GM18858 (cell line): Measurements from ENCODE around the gene HBEGF.

ENCODE experiments used
- ATAC-seq: cut with Tn5 transposase; IDR thresholded peaks from one replicate; pipeline ENCODE4 v1.9.1; 2021; ENCODE audit not compliant: unreplicated experiment

Gene HBEGF

DNA sequence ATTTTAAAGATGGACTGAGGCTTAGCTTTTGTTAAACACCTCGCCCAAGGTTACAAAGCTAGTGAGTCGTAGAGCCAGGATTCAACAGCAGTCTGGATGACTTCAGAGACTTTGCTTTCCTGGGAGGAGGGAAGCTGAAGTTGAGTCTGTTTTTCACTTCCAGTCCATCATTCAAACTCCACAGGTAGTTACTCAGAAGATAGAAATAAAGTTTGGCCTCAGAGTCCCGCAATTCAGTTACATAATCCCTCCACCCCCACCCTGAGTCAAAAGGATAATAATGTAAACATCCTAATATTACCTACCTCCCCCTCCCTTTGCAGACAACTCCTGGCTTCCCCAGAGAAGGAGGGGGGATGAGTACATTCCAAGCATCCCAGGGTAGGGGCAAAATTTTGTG lies 8.1 kb downstream of the HBEGF start:
- ATAC-seq: no peak

DNA sequence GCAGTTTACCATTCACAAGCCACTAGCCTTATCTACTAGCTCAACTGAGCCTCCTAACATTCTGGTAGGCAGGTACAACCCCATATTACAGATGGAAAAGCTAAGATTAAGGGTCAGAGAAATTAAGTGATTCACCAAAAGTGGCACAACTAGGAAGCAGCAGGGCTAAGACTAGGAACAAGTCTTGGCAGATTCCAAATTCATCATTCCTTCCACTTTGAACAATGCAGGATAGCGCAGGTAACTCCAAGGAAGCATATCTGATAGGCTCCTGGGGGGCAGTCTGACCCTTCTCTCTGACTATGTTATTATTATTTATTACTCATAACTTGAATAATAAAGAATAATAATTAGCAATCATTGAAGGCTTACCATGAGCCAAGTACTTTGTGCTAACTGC lies 8.5 kb downstream of the HBEGF start:
- ATAC-seq: no peak

DNA sequence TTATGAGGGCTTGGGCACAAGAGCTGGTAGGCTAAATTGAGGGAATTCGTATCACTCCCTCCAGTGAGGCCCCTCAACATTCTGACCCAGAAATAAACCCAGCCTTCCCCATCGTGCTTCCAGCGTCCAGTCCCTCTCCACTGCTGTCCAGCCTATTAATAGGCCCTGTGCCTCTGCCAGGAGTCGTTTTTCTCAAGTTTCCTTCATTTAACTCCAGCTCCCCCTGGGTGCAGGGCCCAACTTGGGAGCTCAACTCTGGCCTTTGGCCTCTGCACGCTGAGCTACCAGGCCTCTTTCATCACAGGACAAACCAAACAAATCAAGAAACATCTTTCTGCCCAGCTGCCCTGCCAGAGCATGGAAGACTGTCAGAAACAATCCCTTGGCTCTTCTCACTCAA lies 10.0 kb downstream of the HBEGF start:
- ATAC-seq: no peak

DNA sequence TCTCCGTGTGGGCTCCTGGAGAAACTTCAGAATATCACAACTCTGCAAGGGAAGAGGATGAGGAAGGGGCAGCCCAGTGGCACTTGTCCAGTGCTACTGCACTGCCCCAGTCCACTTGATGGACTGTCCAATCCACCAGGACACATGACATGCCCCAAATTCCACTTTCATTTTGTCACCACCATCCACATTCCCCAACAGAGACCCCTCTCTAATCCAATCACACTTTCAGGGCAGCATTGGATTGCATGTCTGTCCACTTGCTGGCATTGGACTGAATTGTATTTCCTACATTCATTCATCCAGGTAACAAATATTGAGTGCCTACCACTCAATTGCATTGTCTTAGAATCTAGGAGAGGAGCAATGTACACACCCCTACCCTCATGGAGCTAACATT lies 14.8 kb downstream of the HBEGF start:
- ATAC-seq: no peak

DNA sequence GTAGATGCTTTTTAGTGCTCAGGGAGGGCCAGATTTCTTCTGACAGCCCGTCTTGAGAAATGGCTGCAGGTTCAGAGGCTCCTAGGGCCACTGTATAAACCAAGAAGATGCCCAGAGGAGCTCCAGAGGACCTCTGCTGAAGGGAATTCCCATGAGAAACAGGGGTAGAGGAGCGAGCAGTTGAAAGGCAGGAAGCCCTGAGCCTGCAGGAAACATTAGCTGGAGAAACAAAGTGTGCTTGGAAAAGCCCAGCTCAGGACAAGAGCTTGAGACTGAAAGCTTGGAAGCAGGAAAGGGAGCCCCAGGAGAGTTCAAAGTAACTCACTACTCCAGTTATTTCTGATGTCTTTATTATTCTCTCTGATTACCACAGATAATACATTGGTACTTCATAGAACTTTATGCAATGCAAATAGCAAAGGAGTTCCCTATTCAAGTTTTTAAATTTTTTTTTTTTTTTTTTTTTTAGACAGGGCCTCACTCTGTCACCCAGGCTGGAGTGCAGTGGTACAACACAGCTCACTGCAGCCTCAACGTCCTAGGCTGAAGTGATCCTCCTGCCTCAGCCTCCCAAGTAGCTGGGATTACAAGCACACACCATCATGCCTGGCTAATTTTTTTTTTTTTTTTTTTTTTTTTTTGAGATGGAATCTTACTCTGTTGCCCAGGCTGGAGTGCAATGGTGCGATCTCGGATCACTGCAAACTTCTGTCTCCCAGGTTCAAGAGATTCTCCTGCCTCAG lies 16.5 kb downstream of the HBEGF start:
- no peak for ATAC-seq

DNA sequence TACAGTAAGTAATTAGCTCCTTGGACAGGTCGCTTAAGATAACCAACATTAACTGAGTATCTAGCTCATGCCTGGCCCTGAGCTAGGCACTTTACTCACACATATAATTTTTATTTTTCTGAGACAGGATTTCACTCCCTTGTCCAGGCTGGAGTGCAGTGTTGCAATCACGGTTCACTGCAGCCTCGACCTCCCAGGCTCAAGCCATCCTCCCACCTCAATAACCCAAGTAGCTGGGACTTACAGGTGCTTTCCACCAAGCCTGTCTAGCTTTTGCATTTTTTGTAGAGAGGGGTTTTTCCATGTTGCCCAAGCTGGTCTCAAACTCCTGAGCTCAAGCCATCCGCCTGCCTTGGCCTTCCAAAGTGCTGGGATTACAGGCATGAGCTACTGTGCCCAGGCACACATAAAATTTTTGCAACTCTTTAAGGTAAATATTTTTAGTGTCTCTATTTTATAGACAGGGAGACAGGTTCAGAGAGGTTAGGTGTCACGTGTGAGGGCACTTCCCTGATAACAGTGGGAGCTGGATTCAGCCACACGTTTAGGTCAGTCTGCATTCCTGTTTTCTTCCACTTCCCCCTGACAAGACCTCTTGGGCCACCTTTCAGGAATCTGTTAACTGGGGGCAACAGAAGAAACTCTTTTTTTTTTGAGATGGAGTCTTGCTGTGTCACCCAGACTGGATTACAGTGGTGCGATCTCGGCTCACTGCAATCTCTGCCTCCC lies 18.2 kb downstream of the HBEGF start:
- no peak for ATAC-seq

DNA sequence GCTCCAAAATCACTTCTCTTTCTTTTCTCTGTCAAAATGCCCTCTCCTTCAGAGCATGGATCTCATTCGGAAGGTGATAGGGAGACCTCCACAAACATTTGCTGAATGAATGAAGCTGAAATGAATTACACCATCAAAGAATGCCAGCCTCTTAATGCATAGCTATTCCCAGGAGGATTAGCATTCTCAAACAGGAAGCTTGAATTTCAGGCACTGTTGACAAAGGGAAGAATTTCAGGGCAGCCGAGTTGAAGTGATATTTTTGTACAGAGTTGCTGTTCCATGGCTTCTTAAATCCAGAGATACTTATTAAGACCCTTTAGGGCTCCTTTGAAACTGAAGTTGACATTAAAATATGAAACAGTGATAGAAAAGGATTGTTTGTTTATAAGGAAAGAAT lies 18.8 kb downstream of the HBEGF start:
- no peak for ATAC-seq

DNA sequence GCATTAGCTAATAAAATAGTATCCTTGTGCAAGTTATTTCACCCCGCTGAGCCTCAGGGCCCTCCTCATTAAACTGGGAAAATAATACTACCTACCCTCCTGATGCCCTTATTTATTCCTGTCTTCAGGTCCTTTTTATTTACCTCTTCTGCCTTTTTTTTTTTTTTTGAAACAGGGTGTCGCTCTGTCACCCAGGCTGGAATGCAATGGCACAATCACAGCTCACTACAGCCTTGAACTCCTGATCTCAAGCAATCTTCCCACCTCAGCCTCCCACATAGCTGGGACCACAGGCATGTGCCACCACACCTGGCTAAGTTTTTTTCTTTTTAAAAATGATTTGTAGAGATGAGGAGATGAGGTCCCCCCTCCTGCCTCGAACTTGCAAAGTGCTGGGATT lies 20.9 kb downstream of the HBEGF start:
- ATAC-seq: no peak

DNA sequence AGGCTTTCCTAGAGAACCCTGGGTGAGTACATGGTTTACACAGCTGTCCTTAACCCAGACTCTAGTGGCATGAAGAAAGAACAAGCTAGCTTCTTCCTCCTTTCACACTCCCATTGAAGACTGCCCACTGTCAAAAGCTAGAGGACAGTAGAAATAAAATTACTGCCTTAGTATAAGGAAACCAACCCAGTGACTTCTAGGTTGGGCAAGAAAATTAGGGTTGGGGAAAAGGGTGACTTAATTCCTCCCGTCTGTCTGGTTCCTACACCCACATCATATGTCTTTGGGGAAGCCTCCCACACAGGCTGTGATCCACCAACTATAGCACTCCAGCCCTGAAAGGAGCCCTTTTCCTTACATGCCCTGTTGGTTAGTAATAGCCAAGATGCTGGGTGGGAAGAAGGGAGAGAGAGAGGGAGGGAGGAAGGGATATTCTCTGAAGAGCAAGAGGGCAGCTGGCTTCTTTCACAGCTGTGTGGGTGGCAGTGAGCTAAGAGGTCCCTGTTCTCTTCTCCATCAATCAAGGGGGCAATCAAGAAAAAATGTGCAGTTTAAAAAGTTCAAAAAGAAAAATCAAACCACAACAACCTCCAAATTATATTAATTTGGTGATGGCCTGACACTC lies 21.7 kb downstream of the HBEGF start:
- no peak for ATAC-seq

DNA sequence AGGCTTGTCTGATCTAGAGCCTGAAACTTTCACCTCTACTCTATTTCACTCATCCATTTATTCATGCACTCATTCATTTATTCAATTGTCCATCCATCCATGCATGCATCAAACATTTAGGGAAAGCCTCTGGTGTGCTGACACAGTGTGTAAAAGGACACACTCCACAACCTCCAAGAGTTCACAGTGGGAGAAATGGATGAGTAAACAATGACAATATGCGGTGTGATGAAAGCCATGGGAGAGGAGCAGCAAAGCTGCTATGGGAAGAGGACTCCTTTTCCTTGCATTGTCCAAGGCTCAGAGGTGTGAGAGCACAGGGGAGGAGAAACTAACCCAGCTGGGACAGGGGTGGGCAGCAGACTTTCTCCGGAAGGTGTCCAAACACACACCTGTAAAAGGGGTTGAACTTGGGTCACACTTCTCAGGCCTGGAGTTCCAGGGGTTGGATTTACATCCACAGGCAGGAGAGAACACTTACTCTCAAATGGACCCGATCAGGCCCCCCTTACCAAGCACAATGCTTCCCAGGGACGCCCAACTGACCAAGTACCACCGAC lies 22.3 kb downstream of the HBEGF start:
- ATAC-seq: no peak

DNA sequence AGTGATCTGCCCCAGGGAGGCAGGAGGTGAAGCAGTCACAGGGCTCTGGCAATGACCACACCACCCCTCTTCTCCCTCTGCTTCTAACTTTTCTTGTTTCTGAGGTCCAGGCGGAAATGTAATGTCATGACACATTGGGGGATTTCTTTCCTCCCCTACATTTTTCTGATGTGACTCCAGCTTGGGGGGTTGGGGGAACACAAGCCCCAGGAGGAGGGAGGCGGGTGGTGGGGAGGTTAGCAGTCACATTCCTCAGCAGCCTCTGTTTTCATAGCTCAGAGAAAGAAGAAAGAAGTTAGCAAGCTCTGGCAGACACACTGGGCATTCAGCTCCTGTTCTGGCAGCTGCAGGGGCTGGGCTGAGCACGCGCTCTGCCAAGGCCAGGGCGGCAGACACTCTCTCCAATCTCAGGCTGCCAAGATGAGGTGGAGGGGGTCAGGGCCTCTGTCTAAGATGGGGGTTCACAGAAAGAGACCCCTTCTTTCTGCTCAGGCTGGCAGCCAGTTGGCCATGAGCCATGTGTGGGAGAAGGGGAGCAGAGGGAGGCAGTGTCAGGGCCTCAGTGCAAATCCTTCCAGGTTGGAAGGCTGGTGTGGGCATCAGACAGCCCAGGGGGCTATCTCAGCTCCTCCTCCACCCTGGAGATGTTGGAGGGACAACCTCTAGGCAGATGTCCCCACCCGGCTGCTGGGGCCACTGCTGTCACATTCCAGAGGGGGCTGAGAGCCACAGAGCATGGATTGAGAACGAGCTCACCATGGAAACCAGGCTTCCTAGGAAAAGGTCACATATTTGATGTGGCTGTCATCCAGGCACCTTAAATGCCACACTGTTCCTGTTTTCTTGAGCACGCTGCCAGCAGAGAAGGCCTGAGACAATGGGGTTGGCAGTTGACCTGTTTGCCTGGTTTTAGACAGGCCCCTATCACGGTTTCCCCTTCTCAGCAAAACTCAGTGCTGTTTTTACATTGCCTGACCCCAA lies 23.4 kb downstream of the HBEGF start:
- ATAC-seq: no peak

DNA sequence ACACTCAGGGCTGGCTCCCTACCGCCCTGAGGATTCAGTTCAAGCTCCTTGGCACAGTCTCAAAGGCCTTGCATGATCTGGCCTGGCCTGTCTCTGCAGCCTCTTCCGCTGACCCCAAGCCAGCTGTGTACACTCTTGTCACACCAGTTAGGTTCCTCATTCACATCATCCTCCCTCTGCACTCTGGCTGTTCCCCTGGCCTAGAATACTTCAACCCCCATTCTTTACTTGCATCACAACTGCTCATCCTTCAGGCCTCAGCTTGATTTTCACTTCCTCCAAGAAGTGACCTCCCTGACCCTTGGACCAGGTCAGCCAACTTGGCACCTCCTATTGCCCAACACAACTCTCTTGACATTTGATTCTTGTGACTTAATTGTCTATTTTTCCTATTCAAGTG lies 24.6 kb downstream of the HBEGF start:
- ATAC-seq: no peak

DNA sequence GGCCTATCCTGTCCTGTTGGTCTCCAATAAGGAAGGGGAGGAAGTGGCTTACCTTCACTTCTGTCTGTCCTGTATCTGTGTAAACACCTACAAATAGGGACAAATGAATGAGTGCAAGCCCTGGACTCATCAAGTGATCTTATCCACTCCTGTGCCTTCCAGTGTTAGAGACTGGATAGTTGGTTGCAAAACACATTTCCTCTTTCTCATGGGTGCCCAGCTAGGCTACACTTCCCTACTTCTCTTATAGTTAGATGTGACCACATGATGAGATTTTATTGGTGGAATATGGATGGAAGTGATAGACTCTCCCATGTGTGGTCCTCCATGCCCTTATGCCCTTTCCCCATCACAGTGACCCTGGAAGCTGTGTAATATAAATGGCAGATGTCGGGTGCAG lies 26.6 kb downstream of the HBEGF start:
- ATAC-seq: no peak

DNA sequence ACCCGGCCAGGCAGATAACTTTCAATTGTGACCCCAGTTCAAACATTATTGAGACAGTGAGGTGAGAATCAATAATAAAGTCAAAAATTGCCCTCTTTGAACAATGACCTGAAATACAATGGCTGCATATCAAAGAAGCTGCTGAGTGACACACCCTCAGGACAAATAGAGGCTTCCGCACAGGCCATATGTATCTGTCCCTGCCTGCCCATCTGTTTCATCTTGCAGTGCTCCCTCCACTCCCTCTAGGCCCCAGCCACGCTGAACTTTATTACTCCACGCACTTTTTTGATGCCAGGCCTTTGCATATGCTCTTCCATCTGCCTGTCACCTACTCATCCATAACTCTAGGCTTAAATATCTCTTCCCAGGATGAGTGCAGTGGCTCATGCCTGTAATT lies 27.6 kb downstream of the HBEGF start:
- ATAC-seq: no peak

DNA sequence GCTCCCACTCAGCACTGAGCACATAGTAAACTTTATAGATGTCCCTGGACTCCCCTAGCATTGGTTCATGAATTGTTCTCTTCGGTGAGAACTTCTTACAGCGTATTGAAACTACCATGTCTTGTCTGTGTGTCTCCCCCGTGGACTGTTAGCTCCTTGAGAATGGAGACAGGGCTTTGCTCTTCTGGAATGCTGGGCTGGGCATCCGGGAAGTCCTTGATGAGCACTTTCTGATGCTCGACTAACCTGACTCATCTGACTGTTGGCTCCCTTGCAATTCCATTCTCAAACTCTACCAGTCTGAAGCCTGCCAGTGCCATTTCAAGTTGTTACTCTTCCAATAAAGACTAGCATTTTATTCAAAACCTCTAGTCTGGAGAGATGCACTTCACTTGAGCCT lies 28.5 kb downstream of the HBEGF start:
- no peak for ATAC-seq

DNA sequence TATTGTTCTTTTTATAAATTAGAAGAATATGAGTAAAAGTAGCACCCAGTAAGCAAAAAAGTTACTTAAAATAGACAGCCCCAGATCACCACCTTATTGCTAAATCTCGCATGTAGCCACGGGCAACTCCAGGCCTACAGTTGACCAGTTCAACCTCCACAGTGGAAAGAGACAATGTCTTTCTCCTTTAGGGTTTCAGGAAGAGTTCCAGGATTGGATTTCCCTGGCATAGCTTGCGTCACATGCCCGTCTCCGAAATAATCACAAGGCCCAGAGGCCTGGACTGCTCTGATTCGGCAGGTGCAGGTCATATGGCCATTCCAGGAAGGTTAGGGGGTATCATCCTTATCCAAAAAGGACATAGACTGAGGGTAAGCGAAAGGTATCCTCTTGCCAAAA lies 33.6 kb downstream of the HBEGF start:
- ATAC-seq: no peak

DNA sequence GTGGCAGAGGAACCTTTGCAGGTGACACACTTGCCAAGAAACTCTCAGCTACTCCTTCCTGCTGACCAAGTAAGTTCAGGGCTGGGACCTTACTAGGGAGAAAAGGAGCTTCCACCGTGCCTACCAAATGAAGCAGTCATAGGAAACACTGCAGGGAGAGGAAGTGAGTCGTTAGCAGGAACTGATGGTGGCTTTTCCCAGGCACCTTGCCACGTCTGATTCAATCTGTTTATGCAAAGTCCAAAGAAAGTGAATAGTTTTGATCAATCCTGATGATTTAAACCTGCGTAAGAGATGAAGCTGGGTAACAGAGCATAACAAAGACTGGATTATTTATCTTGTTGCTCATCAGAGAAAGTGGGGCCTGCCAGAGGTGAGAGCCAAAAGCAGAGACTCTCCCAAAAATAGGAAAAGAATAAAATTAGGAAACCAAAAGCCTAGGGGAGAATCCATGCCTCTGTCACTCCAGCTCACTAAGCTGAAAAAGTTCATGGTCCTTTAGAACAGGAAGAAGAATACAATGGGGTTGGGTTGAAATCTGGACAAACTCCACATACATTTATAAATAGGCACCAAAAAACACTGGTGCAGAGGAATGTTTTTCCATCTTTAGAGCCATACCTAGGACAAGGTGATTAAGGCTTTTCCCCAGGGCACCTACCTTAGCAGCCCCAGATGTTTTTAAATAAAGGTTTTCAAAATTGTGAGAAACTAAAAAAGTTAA lies 34.2 kb downstream of the HBEGF start:
- no peak for ATAC-seq

DNA sequence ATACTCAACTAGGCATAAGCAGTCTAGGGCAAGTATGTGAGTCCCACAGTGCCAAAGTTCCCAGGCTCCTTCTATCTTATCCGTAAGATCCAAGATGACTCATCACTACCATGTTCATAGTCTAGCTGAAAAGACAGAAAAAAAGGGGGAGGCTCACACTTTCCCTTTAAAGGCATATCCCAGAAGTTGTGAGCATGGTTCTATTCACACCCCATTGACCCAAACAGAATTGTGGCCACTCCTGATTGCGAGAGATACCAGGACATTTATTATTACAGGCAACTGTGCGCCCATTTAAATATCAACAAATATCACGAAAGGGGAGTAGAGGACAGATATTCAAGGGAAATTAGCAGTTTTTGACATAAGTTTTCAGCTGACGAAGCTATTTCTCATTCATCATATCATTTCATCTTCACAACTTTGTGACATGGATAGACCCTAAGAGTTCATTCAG lies 35.4 kb downstream of the HBEGF start:
- no peak for ATAC-seq

DNA sequence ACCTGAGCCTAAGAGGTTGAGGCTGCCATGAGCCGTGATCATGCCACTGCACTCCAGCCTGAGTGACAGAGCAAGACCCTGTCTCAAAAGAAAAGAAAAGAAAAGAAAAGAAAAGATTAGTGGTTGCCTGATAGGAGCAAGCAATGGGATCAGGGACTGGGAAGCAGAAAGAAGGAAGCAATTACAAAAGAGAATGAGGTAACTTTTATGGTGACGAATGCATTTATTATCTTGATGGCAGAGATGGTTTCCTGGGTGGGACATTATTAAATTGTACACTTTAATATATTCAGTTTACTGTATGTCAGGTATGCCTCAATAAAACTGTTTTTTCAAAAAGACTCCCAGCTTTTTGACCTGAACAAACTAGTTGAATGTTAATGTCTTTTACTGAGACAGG lies 36.0 kb downstream of the HBEGF start:
- ATAC-seq: no peak

DNA sequence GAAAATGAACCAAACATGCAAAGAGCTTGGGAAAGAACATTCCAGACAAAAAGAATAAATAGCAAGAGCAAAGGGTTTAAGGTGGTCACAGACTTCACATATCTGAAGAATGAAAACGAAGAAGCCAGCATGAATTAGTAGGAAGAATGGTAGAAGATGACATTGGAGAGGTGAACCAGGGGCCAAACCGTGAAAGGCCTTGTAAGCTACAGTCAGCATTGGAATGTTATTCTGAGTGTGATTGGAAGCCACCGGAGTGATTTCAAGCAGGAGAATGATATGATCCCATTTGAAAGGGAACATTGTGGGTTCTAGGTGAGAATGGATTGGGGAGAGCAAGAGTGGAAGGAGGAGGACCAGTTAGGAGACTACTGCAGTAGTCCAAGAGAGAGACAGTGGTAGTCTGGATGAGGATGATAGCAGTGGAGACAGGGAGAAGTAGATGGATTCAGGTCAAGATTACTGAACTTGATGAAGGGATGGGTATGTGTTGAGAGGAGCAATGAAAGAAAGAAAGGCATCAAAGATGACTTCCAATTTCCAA lies 36.6 kb downstream of the HBEGF start:
- no peak for ATAC-seq
